T-helper 17 cell (primary cell): ENCODE data around the gene KIF1A. TPM values are rescaled to one million over a fixed set of nuclear protein-coding genes. Genes with fewer than 3 reads are reported as not detected.

ENCODE experiments used
- ATAC-seq: fragments of 150-1000 bp; cut with Tn5 transposase; 2 replicates; pipeline ENCODE4 v1.10.0; 2021; ENCODE audit warnings: mild to moderate bottlenecking, moderate library complexity
- DNase-seq, 3 donors: peaks; one replicate each; pipeline versions ENCODE4 v3.0.0 to v3.0.0-alpha.2; 2020 to 2021
- H3K9me3 ChIP-seq: one replicate; pipeline ENCODE4 v1.7.0; 2013; ENCODE audit warnings: low read length, mild to moderate bottlenecking; ENCODE audit not compliant: control insufficient read depth, poor library complexity, severe bottlenecking
- H3K27ac Mint-ChIP-seq: one replicate; pipeline ENCODE4 v1.8.0; 2022; ENCODE audit warnings: mild to moderate bottlenecking, moderate library complexity, mixed read lengths
- H3K27me3 Mint-ChIP-seq: one replicate; pipeline ENCODE4 v1.8.0; 2022; ENCODE audit warnings: mixed read lengths
- H3K36me3 Mint-ChIP-seq: one replicate; pipeline ENCODE4 v1.8.0; 2022; ENCODE audit warnings: low read depth, mixed read lengths
- H3K4me1 Mint-ChIP-seq: one replicate; pipeline ENCODE4 v1.8.0; 2022; ENCODE audit warnings: mild to moderate bottlenecking, mixed read lengths
- H3K4me3 Mint-ChIP-seq: one replicate; pipeline ENCODE4 v1.8.0; 2022; ENCODE audit warnings: mild to moderate bottlenecking, moderate library complexity, mixed read lengths
- total RNA-seq, 4 donors: library from RNA in 2 of 4; stranded (reverse) in 2 of 4; gene quantifications; one replicate each; pipeline ENCODE4 v1.2.3 and lab custom pipeline; 2022 to 2026

The KIF1A gene
- total RNA-seq, 2 donors from 2014 or later = 0.18 TPM; not detected in 1

GRCh38 chr2:240836781-240837467 lies 16.9 kb upstream of the KIF1A start:
- H3K4me3 Mint-ChIP-seq = no peak overlapping the region
- H3K27ac Mint-ChIP-seq = no peak overlapping the region
- no peaks in the 10 kb centered on the region for H3K36me3 Mint-ChIP-seq
- DNase-seq (no peak), ATAC-seq (no peak)
- H3K4me1 Mint-ChIP-seq = peaks cover under 1% of the 10 kb centered on the region
- H3K9me3 ChIP-seq = no peaks in the 10 kb centered on the region
- H3K27me3 Mint-ChIP-seq = peaks cover 23% of the 10 kb centered on the region

DNA sequence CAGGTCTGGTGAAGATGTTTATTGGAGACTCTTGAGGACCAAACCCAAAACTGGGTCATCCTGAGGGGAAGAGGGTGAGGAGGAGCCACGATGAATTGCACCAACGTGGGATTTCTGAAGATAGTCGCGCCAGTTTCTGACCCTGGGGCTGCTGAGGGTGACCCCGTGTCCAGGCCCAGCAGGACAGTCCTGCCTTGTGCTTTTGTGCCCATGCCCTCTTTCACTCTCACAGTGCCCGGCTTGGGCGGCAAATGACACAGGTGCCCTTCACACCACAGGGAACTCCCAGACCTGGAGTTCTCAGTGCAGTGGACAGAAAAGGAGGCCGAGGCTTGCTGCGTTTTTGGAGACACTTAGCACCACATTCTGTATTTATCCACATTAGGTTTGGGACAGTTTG lies 15.5 kb upstream of the KIF1A start:
- no peak for DNase-seq
- Mint-ChIP-seq H3K27ac (no peak overlapping the region), H3K36me3 (no peaks in the 10 kb centered on the region), H3K4me1 (peaks cover 3% of the 10 kb centered on the region), H3K4me3 (no peak overlapping the region), H3K27me3 (peaks cover 22% of the 10 kb centered on the region)
- no peak for ATAC-seq
- no peaks in the 10 kb centered on the region for H3K9me3 ChIP-seq

- no peak for ATAC-seq
- Mint-ChIP-seq H3K27me3 (peaks cover 23% of the 10 kb centered on the region), H3K4me3 (no peak overlapping the region), H3K36me3 (no peaks in the 10 kb centered on the region), H3K4me1 (peaks cover 3% of the 10 kb centered on the region), H3K27ac (no peak overlapping the region)
- no peak for DNase-seq
- H3K9me3 ChIP-seq = no peaks in the 10 kb centered on the region
Observed at GRCh38 chr2:240834377-240834975, 14.5 kb upstream of the KIF1A start.

DNA sequence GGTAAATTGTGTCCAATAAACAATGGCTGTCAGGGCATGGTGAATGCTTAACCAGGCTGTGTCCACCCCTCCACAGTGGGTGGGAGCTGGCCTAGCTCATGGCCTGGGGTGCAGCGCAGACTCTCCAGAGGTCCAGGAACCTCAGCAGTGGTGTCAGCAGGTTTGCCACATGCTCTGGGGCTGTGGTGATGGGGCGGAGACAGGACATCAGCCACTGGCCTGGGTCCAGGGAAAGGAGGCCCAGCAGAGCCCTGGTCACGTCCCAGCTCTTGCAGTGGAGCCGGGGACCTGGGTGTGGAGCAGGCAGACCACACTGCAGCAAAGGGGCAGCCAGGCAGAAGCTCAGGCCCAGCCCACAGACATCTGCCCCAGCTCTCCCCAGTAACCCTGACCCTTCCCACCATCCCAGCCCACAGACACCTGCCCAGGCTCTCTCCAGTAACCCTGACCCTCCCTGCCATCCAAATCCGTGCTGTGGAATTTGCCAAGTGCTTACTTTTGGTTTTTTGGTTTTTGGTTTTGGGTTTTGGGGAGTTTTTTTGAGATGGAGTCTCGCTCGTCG lies 13.8 kb upstream of the KIF1A start:
- ATAC-seq (no peak), DNase-seq (no peak)
- Mint-ChIP-seq H3K4me3 (no peak overlapping the region), H3K27me3 (peaks cover 29% of the 10 kb centered on the region), H3K36me3 (no peaks in the 10 kb centered on the region), H3K4me1 (peaks cover 3% of the 10 kb centered on the region), H3K27ac (no peak overlapping the region)
- H3K9me3 ChIP-seq = no peaks in the 10 kb centered on the region

- peaks cover 33% of the 10 kb centered on the region for H3K27me3 Mint-ChIP-seq
- ATAC-seq (no peak), DNase-seq (no peak)
- H3K4me1 Mint-ChIP-seq = peaks cover 3% of the 10 kb centered on the region
- H3K9me3 ChIP-seq = no peaks in the 10 kb centered on the region
- H3K4me3 Mint-ChIP-seq = no peak overlapping the region
- no peaks in the 10 kb centered on the region for H3K36me3 Mint-ChIP-seq
- H3K27ac Mint-ChIP-seq = peak overlapping the region; percentile 34
Observed at GRCh38 chr2:240832921-240833494, 13.0 kb upstream of the KIF1A start.

DNA sequence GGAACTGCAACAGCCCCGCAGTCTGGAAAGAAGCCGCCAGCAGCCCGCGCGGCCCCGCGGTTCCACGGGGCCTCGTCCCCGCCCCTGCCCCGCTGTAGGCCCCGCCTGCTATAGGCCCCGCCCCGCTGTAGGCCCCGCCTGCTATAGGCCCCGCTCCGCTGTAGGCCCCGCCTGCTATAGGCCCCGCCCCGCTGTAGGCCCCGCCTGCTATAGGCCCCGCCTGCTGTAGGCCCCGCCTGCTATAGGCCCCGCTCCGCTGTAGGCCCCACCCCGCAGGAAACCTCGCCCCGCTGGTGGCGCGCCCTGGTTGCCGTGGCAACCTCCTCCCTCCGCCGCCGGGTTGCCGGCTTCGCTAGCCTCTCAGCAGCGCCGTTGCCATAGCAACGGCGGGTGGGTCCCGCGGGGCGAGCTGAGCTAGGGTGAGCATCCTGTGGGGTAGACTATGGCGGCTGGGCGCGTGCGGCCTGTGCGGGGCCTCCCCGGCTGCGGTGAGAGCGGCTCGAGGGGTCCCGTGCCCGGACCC lies 12.2 kb upstream of the KIF1A start:
- Mint-ChIP-seq H3K4me3 (peak overlapping the region; percentile 41), H3K4me1 (peaks cover 3% of the 10 kb centered on the region), H3K36me3 (no peaks in the 10 kb centered on the region), H3K27me3 (peaks cover 36% of the 10 kb centered on the region), H3K27ac (no peak overlapping the region)
- ATAC-seq (peak; percentile 94), DNase-seq (peak; percentile 95 to 99 (median 99))
- H3K9me3 ChIP-seq = no peaks in the 10 kb centered on the region

- DNase-seq = no peak
- no peak overlapping the region for H3K27ac Mint-ChIP-seq
Observed at GRCh38 chr2:240831594-240832204, 11.7 kb upstream of the KIF1A start.

GRCh38 chr2:240825476-240825875 lies 5.5 kb upstream of the KIF1A start:
- Mint-ChIP-seq H3K36me3 (peaks cover 3% of the 10 kb centered on the region), H3K27ac (no peak overlapping the region), H3K27me3 (peaks cover 88% of the 10 kb centered on the region), H3K4me3 (no peak overlapping the region), H3K4me1 (peaks cover 7% of the 10 kb centered on the region)
- H3K9me3 ChIP-seq = no peaks in the 10 kb centered on the region
- ATAC-seq (no peak), DNase-seq (no peak)

More at GRCh38 chr2:240831594-240832204, 11.7 kb upstream of the KIF1A start:
- ATAC-seq = no peak
- peaks cover 3% of the 10 kb centered on the region for H3K4me1 Mint-ChIP-seq
- peaks cover 41% of the 10 kb centered on the region for H3K27me3 Mint-ChIP-seq
- no peaks in the 10 kb centered on the region for H3K36me3 Mint-ChIP-seq
- H3K4me3 Mint-ChIP-seq = peak overlapping the region; percentile 58
- no peaks in the 10 kb centered on the region for H3K9me3 ChIP-seq

DNA sequence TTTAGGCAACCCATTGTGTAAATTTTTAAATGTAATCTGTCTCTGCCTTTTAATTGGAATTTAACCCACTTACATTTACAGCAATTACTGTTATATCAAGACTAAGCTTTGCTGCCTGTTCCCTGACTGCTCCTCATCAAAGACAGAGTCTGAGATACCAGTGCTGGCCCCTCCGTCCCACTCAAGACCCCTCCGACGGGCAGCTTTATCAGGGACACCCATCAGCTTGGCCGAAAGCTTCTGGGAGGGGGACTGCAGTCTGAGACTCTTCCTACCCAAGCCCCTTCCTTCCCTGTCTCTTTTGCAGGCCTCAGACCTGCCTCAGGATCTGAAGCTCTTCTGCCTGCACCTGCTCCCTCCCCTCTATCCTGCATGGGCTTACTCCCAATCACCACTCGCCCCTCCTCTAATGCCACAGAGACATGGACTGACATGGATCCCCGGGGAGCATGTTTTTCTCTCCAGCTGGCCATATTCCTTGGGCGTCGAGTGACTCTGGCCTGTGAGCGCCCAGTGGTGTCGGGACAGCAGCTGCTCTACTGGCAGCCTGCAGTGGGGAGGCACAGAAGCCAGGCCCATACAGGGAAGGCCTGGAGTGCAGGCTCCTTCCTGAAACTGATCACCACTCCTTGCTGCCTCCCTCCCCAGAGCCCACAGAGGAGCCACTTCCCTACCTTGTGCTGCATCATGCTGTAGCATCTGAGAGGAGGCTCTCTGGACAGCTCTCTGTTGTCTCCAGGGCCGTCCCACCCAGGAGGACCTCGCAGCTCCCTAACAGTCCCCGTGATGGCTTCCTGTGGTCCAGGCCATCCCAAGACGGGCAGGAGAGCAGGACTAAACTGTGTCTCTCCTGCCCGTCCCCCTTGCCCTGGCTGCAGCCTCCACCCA lies 3.7 kb upstream of the KIF1A start:
- H3K36me3 Mint-ChIP-seq = peaks cover 3% of the 10 kb centered on the region
- H3K4me1 Mint-ChIP-seq = peaks cover 7% of the 10 kb centered on the region
- no peak overlapping the region for H3K4me3 Mint-ChIP-seq

GRCh38 chr2:240822280-240822847 lies 2.3 kb upstream of the KIF1A start:
- peak overlapping the region; percentile 56 for H3K4me3 Mint-ChIP-seq

More for the DNA sequence above, 3.7 kb upstream of the KIF1A start:
- no peak for ATAC-seq
- no peak overlapping the region for H3K27ac Mint-ChIP-seq
- no peaks in the 10 kb centered on the region for H3K9me3 ChIP-seq
- peaks cover 77% of the 10 kb centered on the region for H3K27me3 Mint-ChIP-seq
- DNase-seq = no peak

DNA sequence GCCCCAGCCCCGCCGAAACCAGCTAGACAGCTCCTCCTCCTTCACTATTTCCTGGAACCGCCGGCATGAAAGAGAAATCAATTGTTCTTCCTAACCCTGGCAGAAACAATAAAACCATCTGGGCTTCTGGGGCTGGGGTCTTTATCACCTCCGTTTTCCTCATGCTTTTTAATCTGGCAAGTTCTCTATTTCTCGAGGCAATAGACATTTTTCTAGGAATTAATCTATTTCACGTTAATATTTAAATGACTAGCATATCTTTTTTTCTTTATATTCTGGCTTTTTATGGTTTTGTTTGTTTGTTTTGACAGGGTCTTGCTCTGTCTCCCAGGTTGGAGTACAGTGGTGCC lies 1.4 kb upstream of the KIF1A start:
- Mint-ChIP-seq H3K27ac (no peak overlapping the region), H3K27me3 (peaks cover 66% of the 10 kb centered on the region), H3K4me1 (peaks cover 7% of the 10 kb centered on the region), H3K36me3 (peaks cover 3% of the 10 kb centered on the region), H3K4me3 (peak overlapping the region; percentile 85)
- H3K9me3 ChIP-seq = no peaks in the 10 kb centered on the region
- ATAC-seq (no peak), DNase-seq (no peak)

More at GRCh38 chr2:240822280-240822847, 2.3 kb upstream of the KIF1A start:
- H3K9me3 ChIP-seq = no peaks in the 10 kb centered on the region
- ATAC-seq (no peak), DNase-seq (no peak)
- peaks cover 3% of the 10 kb centered on the region for H3K36me3 Mint-ChIP-seq
- H3K4me1 Mint-ChIP-seq = peaks cover 7% of the 10 kb centered on the region
- peaks cover 73% of the 10 kb centered on the region for H3K27me3 Mint-ChIP-seq
- no peak overlapping the region for H3K27ac Mint-ChIP-seq
